ENCODE measurements around the gene TTC7B. TPM values are rescaled to one million over a fixed set of nuclear protein-coding genes. Genes with fewer than 3 reads are reported as not detected.

Gene TTC7B
- total RNA-seq, 1 experiment from 2014 or later: 70.6 TPM

GRCh38 chr14:90626550-90626949 is 189.7 kb downstream of the TTC7B start:
- RAD21 ChIA-PET (ENCODE audit: low non-redundant PET in 1 of 2, low total read pairs in 2 of 2, uncharacterized antibody in 2 of 2, unreplicated experiment in 2 of 2): no interaction called here

More at GRCh38 chr14:90626550-90626949, 189.7 kb downstream of the TTC7B start:
- no peak overlapping the region for H3K4me2 ChIP-seq (ENCODE audit: low read length)
- no peaks in the 10 kb centered on the region for H3K9me3 ChIP-seq (ENCODE audit: control insufficient read depth in 1 of 2, insufficient read depth in 1 of 2, low read depth in 1 of 2, low read length in 2 of 2)
- ATAC-seq (no peak), DNase-seq (ENCODE audit: low read depth, low spot score) (no peak)
- no peak overlapping the region for H3K9ac ChIP-seq (ENCODE audit: low read length)
- no peaks in the 10 kb centered on the region for H3K79me2 ChIP-seq (ENCODE audit: insufficient read depth, low read length)
- intact Hi-C loops (cut with micrococcal nuclease): no loop called here
- H3K4me1 ChIP-seq (ENCODE audit: control insufficient read depth in 1 of 2, insufficient read depth in 2 of 2, low read length in 2 of 2): peaks cover 19 to 24% of the 10 kb centered on the region in 2 experiments
- TF ChIP-seq JUND (IDR thresholded peaks at IDR 0.05) (no peak), FOSL1 (IDR thresholded peaks at IDR 0.05; ENCODE audit: low read depth) (no peak), CTCF (IDR thresholded peaks at IDR 0.05 in 2 of 3, conservative IDR thresholded peaks at IDR 0.05 in 1 of 3; ENCODE audit: borderline replicate concordance in 1 of 3, insufficient read depth in 1 of 3, low read depth in 2 of 3, low read length in 2 of 3) (no peak), RAD21 (IDR thresholded peaks at IDR 0.05; ENCODE audit: low read depth) (no peak), EZH2 (IDR thresholded peaks at IDR 0.05) (no peak), SRF (IDR thresholded peaks at IDR 0.05; ENCODE audit: low read depth) (no peak), YY1 (IDR thresholded peaks at IDR 0.05; ENCODE audit: extremely low read depth, insufficient replicate concordance, low read depth, low read length) (no peak), MAX (IDR thresholded peaks at IDR 0.05) (no peak), ELF1 (IDR thresholded peaks at IDR 0.05; ENCODE audit: borderline replicate concordance, low read depth) (no peak)
- no peaks in the 10 kb centered on the region for H3K36me3 ChIP-seq (ENCODE audit: control insufficient read depth in 1 of 2, insufficient read depth in 2 of 2, low read length in 2 of 2)
- ChIA-PET CTCF (no interaction called here), POLR2A (no interaction called here)
- no peak overlapping the region for H3K27ac ChIP-seq (ENCODE audit: low read depth, low read length)
- H4K20me1 ChIP-seq (ENCODE audit: insufficient read depth): no peaks in the 10 kb centered on the region
- no peak overlapping the region for H3K4me3 ChIP-seq (replicated peaks in 1 of 2; ENCODE audit: low read depth in 1 of 2, low read length in 2 of 2)
- no peaks in the 10 kb centered on the region for H3K27me3 ChIP-seq (ENCODE audit: insufficient read depth, low read length)
- no peaks in the 10 kb centered on the region for H3K9me2 ChIP-seq (ENCODE audit: insufficient read depth)
- no TSS peak for BruUV-seq (replicated peaks)
- H2AFZ ChIP-seq (ENCODE audit: low read depth, low read length, poor library complexity, severe bottlenecking): no peak overlapping the region
